Activated CD8-positive, alpha-beta memory T cell treated with anti-CD3 and anti-CD28 coated beads for 4 hours (primary cell): ENCODE measurements around the gene TOM1L2.

Experiments used
- DNase-seq, 2 donors: peaks; one replicate each; pipeline ENCODE4 v3.0.0-alpha.2; 2020; ENCODE audit warnings: low read depth in 2 of 2

TOM1L2 gene

DNA sequence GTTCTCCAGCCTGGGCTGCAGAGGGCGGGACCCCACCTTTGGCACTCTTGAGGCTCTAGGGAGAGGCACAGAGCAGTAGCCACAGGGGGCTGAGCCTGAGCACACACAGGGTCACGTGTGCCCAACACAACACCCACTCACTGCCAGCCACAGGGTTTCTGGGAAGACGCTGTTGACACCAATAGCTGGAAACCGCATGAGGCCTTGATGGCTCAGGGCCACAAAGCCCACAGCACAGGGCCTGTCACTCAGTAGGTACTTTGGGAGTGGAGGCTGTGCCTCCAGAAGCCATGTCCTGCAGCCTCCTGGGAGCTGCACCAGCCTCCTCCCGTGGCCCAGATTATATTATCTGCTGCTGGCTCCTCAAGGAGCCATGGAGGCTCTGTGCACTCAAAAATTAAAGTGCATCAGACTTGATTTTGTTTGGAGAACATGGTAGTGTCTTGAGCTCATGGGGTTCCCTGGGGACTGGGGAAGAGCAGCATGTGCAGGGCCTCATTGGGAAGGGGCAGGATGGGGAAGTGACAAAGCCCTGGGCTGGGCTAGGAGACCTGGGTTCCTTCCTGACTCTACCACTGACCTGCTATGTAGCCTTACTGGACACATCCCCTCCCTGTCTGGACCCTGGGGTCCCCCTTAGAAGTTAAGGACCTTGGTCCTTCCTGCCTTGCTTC, 122.9 kb downstream of the TOM1L2 start:
- peak; percentile 70 to 83 for DNase-seq

DNA sequence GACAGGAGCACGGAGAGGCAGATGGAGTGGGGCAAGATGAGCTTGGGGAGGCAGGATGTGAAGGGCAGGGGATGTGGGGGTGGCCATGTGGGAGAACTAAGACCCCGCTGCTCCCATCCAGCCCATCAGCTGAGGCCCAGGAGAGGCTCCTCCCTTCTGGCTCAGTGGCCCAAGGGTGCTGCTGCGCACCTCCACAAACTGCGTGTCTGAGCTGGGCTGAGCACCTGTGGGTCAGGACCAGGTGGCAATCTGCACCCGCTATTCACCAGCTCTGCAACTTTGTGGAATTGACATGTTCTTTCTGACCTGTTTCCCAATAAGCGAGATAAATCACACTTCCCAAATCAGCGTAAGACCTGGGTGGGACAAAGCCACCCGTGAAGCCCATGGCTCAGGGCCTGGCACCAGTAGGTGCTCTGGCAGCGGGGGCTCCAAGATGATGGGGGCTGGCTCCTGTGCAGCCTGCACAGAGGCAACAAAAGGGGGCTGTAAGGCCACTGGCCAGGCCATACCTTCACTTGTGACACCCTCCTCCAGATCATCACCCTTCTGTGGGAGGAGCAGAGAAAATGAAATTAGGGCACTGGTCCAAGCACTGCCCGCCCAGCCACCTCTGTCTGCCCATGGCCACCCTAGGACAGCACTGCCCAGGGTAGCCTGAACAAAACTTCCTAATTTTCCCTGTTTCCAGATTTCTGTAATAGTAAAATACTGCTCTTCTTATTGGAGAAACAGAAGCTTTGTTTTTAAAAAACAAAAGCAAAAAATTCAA, 123.7 kb downstream of the TOM1L2 start:
- DNase-seq, result no peak

DNA sequence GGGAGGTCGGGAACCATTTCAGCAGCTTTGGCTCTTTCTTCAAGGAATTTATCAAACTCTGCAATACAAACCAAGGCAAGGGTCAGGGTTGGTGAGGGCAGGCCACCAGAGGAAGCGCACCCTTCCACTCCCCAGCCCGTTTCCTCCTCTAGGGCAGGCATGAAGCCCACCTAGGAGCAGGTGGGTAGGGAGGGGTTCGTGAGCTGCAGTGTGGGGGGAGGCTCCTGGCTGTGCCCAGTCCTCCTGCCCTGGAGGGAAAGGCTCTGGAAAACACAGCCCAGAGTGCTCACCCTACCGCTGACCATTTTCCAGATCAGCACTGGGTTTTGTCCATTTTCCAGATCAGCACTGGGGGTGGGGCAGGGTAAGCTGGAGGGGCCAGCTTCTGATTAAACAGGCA, 124.5 kb downstream of the TOM1L2 start:
- no peak for DNase-seq

DNA sequence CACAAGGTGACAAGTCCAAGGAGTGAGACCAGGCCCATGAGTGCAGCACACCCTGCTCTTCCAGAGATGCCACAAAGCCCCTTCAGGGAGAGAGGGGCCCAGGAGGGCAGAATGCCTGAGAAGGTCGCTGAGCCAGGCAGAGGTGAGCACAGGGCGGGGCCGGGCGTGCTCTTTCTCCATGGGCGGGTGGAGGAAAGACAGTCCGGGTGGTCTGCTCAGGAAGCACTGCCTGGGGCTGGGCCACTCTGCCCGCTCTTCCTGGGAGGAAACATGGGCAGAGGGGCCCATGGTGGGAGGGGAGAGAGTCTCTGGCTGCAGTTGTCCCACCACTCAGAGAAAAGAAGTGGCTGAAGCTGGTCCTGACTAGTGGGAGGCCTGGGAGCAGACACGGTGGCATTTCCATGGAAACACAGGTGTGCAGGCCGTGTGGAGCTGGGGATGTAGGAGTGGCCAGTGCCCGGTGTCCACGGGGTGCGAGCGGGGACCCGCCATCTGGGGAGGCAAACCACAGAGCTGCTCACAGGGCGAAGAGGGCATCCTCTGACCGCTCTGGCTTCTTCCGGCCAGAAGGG, 125.0 kb downstream of the TOM1L2 start:
- DNase-seq, result no peak

DNA sequence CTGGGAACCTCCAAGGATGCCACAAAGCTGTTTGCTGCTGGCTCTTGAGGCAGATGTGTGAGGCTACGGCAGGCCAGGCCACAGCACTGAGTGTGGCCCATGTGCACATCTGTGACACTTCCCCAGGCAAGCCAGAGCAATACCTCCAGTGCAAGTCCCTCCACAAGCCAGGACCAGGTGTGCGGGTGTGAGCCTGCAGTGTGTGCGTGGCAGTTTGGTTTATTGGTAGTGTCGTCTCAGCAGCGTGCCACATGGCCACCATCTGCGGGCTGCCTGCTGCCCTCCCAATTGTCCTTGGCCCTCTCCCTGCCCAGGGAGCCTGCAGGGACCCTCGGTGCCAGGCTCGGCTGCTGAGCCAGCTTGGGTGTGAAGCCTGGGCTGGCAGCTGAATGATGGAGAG, 125.6 kb downstream of the TOM1L2 start:
- DNase-seq, result no peak

DNA sequence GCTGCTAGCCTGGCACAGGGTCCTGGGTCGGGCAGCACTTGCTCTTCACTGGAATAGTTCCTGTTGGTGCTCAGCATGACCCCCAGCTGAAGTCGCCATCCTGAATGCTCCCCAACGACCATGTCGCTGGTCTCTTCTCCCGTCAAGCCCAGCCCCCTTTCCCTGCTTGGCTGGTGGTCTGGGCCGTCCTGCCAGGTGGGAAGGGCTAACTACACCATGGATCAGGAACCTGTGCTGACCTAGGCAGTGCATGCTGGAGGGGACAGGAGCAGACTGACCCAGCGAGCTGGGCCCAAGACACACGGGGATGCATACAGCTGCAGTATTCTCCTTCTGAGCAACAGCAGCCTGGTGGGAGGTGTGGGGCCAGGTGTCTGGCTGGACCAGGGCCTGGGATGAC, 126.2 kb downstream of the TOM1L2 start:
- no peak for DNase-seq

DNA sequence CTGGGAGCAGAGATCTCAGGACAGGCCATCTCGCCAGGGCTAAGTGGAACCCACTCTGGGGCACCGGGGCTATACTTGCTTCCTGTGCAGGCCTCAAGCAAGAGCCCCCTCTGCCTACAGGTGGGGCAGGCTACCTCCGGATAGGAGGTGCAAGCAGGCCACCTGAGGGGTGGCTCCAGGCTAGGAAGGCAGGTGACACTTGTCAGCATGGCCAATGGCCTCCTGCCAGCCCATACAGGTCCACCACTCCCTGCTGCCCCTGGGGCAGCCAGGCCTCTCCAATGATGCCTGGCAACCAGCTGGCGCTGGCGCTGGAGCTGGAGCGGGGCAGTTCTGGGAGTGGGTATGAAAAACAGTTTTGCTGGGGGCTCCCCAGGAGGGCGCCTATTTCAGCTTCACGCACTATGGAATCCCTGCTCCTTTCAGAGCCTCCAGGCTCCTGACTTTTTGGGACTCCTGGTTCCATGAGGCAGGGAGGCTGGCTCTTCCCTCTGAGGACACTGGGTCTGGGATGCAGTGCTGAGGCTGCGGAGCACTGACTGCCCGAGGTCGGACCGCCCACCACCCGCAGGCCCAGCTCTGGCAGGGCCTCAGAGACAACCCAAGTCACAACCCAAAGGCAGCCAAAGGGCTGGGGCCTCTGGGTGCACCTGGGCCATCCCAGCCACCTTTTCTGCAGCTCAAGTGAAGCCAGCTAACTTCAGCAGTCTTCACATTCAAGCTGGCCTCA, 127.0 kb downstream of the TOM1L2 start:
- DNase-seq, result no peak

DNA sequence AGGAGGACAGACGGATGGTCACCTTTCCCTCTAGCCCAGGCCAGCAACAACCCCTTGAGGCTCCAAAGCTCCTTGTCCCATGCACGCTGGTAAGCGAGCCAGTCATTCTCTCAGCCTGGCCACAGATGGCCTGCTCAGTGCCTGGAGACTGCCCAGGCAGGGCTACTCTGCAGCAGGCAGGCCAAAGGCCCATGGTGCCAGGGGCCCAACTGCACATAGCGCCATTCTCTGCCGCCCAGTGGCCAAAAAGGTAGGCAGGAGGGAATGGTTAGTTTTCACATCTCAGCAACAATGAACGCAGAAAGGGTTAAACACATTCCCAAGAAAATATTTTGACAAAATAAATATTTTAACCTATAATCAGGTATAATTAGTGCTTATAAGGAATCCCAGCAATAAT, 127.7 kb downstream of the TOM1L2 start:
- no peak for DNase-seq

DNA sequence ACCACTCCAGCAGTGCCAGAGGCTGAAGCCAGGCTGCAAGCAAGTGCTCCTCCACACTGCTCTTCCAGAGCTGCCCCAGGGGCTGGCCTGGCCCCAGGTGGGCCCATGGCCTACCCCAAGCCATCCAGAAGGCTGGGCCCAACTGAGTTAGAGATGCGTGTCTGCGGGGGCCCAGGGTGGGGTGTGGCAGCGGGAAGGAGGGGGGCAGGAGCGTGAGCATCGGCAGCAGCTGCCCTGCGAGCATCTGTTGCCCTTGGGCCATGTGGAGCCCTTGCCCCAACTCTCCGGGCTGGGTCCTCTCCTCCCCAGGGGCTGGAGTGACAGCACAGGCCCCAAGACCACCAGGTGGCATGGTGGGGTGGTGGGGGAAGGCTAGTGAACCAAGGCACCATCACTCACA, 128.1 kb downstream of the TOM1L2 start:
- DNase-seq, result no peak

DNA sequence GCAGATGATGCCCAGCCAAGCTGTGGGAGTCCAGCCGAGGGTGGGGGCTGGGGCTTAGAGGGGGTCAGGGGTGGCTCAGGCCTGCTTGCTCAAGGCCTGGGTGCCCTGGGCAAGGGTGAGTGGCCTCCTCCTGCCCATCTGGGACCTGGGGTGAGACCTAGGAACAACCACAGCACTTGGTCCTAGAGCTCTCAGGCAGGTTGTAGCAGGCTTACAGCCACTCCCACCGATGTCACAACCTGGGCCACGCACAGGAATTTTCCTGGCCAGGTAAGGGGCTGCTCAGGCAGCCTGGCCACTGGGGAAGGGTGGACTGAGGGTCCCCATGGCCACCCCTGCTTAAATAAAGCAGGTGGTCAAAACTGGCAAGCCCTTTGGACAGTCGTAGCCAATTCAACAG, 129.1 kb downstream of the TOM1L2 start:
- no peak for DNase-seq

DNA sequence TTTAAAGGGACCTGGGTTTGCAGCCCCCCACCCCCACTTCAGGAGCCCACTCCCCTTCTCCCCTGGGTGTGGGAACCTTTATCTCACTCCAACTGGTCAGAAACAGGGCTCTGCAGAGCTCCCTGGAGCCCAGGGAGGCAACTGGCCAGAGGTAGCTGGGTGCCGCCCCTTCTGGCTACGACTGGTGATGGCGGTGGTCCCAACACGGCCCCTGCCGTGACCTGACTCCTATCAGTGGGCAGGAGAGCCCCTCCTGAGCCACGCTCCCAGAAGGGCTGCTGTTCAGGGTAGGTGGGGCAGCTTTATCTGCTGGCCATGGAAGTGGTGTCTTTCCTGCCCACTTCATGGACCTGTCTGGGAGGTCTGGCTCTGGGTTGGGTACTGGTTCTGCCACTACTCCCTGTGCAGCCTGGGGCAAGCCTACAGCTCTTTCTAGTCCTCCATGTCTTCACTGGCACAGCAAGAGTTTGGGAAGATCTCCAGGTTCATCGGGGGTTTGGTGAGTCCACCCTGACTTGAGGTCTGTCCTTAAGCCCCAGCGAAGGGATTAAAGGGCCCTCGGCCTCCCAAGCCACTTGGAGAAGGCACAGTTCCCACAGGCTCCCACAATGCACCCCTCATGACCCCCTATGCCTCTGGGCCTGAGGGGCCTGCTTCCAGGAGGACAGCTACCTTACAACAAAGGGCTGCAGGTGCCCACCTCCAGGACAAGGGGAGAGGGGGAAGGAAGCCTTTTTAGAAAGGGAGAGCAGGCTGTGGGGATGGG, 129.9 kb downstream of the TOM1L2 start:
- DNase-seq, result no peak

DNA sequence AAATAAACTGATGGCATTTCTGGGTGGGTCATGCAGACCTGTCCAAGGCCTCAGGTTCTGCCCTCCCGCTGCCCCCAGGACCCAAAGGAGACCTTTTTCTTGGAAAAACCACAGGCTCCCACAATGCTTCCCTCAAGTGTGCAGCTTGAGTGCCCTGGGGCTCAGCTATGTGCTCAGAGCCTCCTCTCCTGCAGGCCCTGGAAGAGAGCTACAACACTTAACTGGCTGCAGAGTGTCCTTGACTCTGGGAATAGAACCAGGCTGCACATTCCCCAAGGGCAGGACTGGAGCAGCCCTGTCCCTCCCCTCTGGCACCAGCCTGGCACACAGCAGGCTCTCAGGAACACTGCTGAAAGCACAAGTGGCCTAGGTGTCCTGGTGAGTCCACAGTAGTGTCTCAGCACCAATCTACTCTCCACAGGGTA, 130.6 kb downstream of the TOM1L2 start:
- no peak for DNase-seq

DNA sequence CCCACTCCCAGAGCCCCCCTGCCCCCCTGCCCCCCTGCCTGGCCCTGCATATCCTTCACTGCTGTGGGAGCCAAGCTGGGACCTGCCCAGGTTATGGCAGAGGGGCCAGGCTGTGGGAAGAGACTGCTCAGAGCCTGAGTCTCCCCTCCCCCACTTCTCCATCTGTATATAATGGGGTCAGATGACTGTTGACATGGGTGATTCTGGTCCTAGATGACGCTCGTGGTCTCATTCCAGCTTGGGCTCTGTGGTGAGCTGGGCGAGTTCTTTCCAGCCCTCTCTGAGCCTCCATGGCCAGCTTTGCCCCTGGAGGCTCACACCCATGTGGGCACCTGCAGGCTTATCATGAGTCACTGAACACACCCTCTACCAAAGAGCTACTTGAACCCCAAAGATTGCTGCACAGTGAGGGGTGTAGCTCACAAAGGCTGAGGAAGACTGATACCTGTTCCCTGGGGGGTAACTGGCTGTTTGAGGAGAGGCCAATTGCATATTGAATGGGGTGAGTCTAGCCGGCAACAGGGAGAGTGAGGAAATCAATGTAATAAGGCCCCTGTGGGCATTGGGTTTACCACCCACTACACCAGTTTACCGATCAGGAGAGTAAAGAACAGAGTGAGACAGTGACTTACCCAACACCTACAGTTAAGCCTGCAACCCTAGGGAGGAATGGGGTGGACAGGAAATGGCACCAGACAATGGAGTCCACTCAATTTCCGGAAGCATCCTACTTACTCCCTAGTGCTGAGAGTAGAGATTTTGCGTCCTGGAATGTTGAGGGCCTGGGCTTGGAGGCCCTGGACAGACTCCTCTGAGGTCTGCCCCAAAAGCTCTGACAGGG, 131.2 kb downstream of the TOM1L2 start:
- DNase-seq, result no peak

DNA sequence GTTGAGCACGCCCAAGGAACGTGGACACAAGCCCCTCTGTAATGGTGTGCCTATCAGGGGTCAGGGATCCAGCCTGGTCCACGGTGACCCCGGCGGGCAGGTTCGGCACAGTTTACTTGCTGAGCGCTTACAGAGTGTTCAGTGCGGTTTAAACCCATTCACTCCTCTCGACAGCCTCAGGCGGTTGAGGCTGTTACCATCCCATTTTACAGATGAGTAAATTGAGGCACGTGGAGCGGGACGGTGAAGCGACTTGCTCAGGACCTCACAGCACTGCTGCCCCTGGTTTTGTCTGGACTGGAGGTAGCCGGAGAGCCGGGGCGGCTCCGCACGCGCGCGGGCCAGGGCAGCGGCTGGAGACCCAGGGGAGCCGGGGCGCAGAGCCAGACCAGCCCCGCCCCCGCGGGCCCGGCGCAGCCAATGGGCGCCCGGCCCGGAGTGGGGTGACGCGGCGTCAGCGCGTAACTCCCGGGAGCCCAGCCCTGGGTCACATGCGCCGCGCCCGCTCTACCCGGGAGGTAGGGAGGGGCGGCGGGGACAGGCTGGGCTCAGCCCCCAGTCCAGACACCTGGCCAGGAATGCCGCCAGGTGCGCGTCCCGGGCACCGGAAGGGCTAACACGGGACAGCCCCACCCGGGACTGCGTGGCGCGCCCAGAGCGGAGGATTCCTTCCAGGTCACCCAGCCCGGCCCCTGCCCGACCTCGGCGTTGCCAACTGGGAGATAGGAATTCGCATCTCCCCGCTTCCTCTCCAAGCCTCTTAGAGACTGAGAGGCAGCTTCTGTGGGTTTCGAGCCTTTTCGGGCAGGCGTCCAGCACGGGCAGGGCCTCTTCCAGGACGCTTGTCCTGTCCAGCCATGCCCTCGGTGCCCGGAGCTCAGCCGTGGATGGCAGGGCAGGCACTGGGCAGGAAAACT, 132.2 kb downstream of the TOM1L2 start:
- peak; percentile 63 to 64 for DNase-seq

DNA sequence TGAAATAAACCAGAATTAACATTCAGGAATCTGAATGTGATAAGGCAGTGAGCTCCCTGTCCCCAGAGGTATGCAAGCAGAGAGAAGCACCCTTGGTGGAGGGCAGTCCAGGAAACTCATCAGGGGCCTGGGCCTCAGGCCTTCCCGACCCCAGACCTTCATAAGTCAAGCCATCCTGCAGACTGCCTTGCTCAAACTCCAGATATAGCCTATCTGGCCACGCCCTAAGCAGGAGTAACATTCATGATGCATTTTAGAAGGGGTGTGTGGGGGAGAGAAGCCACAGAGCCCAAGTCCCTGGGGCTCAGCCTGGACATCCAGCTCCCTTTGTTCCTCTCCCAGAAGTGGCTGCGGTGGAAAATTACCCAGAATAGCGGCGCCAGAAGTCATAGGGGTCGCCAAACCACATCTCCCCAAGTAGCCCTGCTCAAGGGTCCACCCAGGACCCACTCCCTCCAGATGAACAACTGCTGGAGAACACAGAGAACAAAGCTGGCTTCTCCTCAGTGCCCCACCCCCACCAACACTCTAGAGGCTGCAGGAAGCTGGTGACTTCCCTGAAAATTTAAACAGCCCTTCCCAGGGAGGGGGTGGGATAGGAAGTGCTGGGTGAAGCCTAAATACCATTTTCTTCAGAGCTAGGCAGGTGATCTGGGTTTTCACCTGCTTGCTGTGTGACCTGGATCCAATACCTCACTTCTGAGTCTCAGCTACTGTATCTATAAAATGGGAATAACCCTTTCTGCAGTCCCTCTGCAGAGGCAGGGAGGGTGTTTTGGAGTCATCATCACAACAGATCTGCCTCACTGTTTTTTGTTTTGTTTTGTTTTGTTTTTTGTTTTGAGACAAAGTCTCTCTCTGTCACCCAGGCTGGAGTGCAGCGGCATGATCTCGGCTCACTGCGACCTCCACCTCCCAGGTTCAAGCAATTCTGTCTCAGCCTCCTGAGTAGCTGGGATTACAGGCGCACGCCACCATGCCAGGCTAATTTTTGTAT, 133.9 kb downstream of the TOM1L2 start:
- DNase-seq, result no peak

DNA sequence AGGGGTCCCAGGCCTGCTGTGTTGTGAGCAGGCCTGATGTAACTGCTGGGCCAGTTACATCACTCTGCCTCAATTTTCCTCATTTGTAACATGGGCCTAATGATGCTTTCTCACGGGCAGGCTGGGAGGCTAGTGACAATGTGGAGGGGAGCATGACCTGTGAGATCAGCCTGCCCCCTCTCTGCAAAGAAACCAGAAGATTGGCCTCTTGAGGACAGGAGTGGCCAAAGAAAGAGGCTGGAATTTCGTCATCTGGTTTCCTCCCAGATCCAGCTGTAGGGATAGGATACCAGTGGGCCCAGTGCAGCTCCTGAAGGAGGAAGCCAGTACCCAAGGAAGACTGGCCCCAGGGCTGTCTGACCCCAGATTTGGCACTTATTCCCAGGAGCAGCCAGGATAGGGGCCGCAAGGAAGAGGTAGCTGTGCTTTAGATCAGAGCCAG, 134.8 kb downstream of the TOM1L2 start:
- DNase-seq, result no peak

DNA sequence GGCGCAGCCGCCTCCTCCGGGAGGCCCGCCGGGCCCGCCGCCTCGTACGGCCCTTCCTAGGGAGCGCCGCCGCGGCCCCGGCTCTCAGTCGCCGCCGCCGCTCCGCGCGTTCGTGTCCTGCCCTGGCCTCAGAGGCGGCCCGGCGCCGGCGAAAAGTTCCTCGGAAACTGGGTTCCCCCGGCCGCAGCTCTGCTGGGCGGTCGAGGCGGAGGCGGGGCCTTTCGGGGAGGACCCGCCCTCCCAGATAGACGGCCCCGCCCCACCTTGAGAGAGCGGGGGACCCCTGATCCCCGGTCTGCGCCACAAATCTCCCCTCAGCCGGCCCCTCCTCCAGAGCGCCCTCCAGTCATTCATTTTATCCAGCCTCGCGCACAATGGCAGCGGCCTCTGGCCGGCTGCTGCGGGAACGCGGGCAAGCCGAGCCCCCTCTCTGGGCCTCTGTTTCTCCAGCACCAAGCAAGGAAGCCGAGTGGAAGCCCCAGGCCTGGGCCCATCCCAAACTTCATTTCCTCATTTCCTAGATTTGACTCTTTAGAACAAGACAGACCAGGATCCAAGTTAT, 135.3 kb downstream of the TOM1L2 start, which contains the start of gene SREBF1:
Gene SREBF1, minus strand, starts transcription at position 169 of the 562 bp plus-strand sequence. CDS start 169 bp downstream, outside the sequence.
- no peak for DNase-seq
